ENCODE measurements around the gene ZNF346. TPM values are rescaled to one million over a fixed set of nuclear protein-coding genes. Genes with fewer than 3 reads are reported as not detected.
A peak's percentile ranks its signal among the peaks of the same experiment; 100 is the strongest.

ZNF346 gene
- total and polyA plus RNA-seq, 2 of the 13 experiments (the other 11 are each of a cell fraction or from before 2014, with no cell fraction given) = 8.6 to 19.4 TPM

DNA sequence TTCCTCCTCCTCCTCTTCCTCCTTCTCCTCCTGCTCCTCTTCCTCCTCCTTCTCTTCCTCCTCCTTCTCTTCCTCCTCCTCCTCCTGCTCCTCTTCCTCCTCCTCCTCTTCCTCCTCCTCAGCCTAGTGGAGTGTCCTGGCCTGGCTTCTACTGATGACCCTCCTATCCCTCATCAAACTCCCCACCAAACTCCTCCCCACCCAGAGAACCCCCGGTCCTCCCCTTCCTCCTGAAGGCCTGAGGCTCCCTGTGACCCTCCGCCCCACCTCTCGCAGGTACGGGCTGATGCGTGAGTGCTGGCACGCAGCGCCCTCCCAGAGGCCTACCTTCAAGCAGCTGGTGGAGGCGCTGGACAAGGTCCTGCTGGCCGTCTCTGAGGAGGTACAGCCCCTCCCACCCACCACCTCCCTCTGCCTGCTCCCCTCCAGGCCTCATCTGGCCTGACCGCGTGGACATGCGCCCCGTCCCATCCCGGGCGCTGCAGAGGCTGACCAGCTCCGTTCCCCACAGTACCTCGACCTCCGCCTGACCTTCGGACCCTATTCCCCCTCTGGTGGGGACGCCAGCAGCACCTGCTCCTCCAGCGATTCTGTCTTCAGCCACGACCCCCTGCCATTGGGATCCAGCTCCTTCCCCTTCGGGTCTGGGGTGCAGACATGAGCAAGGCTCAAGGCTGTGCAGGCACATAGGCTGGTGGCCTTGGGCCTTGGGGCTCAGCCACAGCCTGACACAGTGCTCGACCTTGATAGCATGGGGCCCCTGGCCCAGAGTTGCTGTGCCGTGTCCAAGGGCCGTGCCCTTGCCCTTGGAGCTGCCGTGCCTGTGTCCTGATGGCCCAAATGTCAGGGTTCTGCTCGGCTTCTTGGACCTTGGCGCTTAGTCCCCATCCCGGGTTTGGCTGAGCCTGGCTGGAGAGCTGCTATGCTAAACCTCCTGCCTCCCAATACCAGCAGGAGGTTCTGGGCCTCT, 74.8 kb downstream of the ZNF346 start (continued):
- TF ChIP-seq, protein P1, sequence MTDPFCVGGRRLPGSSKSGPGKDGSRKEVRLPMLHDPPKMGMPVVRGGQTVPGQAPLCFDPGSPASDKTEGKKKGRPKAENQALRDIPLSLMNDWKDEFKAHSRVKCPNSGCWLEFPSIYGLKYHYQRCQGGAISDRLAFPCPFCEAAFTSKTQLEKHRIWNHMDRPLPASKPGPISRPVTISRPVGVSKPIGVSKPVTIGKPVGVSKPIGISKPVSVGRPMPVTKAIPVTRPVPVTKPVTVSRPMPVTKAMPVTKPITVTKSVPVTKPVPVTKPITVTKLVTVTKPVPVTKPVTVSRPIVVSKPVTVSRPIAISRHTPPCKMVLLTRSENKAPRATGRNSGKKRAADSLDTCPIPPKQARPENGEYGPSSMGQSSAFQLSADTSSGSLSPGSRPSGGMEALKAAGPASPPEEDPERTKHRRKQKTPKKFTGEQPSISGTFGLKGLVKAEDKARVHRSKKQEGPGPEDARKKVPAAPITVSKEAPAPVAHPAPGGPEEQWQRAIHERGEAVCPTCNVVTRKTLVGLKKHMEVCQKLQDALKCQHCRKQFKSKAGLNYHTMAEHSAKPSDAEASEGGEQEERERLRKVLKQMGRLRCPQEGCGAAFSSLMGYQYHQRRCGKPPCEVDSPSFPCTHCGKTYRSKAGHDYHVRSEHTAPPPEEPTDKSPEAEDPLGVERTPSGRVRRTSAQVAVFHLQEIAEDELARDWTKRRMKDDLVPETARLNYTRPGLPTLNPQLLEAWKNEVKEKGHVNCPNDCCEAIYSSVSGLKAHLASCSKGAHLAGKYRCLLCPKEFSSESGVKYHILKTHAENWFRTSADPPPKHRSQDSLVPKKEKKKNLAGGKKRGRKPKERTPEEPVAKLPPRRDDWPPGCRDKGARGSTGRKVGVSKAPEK (CRISPR knock-in tag; IDR thresholded peaks at IDR 0.05; ENCODE audit: borderline replicate concordance) = peak; percentile 75; the same call in 1 of the 2 replicates
- TF ChIP-seq ZBTB38 (CRISPR knock-in tag; IDR thresholded peaks at IDR 0.05) = peak; percentile 86
- TF ChIP-seq, protein P2, sequence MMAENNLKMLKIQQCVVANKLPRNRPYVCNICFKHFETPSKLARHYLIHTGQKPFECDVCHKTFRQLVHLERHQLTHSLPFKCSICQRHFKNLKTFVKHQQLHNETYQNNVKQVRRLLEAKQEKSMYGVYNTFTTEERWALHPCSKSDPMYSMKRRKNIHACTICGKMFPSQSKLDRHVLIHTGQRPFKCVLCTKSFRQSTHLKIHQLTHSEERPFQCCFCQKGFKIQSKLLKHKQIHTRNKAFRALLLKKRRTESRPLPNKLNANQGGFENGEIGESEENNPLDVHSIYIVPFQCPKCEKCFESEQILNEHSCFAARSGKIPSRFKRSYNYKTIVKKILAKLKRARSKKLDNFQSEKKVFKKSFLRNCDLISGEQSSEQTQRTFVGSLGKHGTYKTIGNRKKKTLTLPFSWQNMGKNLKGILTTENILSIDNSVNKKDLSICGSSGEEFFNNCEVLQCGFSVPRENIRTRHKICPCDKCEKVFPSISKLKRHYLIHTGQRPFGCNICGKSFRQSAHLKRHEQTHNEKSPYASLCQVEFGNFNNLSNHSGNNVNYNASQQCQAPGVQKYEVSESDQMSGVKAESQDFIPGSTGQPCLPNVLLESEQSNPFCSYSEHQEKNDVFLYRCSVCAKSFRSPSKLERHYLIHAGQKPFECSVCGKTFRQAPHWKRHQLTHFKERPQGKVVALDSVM (CRISPR knock-in tag; IDR thresholded peaks at IDR 0.05) = no peak
- TF ChIP-seq KLF11 (CRISPR knock-in tag; IDR thresholded peaks at IDR 0.05) = no peak
- no peak for TF ChIP-seq TAF1 (CRISPR knock-in tag; IDR thresholded peaks at IDR 0.05)
- no peak for TF ChIP-seq ZNF343 (CRISPR knock-in tag; IDR thresholded peaks at IDR 0.05)
- no peak for TF ChIP-seq SP5 (CRISPR knock-in tag; IDR thresholded peaks at IDR 0.05; ENCODE audit: borderline replicate concordance, low read depth)
- no peak for TF ChIP-seq KMT2A (CRISPR knock-in tag; IDR thresholded peaks at IDR 0.05)
- peak; percentile 87 for TF ChIP-seq HNF4A (CRISPR knock-in tag; IDR thresholded peaks at IDR 0.05)
- no peak for TF ChIP-seq YY1 (IDR thresholded peaks at IDR 0.05; ENCODE audit: insufficient read depth, insufficient replicate concordance, low read depth, low read length)
- no peak for TF ChIP-seq NFE2L2 (IDR thresholded peaks at IDR 0.05; ENCODE audit: low read length)
- TF ChIP-seq, protein P3, sequence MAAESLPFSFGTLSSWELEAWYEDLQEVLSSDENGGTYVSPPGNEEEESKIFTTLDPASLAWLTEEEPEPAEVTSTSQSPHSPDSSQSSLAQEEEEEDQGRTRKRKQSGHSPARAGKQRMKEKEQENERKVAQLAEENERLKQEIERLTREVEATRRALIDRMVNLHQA (CRISPR knock-in tag; IDR thresholded peaks at IDR 0.05) = no peak
- no peak for TF ChIP-seq KDM1A (CRISPR knock-in tag; IDR thresholded peaks at IDR 0.05)
- TF ChIP-seq SETDB1 (CRISPR knock-in tag; IDR thresholded peaks at IDR 0.05; ENCODE audit: borderline replicate concordance) = no peak
- no peak for TF ChIP-seq SOX6 (IDR thresholded peaks at IDR 0.05)
- peak; percentile 49; the same call in 1 of the 2 replicates for TF ChIP-seq SOX6 (CRISPR knock-in tag; IDR thresholded peaks at IDR 0.05)
- TF ChIP-seq MAFG (CRISPR knock-in tag; IDR thresholded peaks at IDR 0.05) = no peak
- TF ChIP-seq BRD4 (CRISPR knock-in tag; IDR thresholded peaks at IDR 0.05) = no peak; the same call in 1 of the 2 replicates
- TF ChIP-seq SP140L (CRISPR knock-in tag; IDR thresholded peaks at IDR 0.05; ENCODE audit: borderline replicate concordance) = no peak
- TF ChIP-seq, protein P4, sequence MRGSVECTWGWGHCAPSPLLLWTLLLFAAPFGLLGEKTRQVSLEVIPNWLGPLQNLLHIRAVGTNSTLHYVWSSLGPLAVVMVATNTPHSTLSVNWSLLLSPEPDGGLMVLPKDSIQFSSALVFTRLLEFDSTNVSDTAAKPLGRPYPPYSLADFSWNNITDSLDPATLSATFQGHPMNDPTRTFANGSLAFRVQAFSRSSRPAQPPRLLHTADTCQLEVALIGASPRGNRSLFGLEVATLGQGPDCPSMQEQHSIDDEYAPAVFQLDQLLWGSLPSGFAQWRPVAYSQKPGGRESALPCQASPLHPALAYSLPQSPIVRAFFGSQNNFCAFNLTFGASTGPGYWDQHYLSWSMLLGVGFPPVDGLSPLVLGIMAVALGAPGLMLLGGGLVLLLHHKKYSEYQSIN (CRISPR knock-in tag; IDR thresholded peaks at IDR 0.05; ENCODE audit: borderline replicate concordance) = no peak
- no peak for TF ChIP-seq ZNF672 (CRISPR knock-in tag; IDR thresholded peaks at IDR 0.05)
- TF ChIP-seq ZNF614 (CRISPR knock-in tag; IDR thresholded peaks at IDR 0.05; ENCODE audit: borderline replicate concordance) = no peak
